ENCODE data around the gene TKTL1.

DNA sequence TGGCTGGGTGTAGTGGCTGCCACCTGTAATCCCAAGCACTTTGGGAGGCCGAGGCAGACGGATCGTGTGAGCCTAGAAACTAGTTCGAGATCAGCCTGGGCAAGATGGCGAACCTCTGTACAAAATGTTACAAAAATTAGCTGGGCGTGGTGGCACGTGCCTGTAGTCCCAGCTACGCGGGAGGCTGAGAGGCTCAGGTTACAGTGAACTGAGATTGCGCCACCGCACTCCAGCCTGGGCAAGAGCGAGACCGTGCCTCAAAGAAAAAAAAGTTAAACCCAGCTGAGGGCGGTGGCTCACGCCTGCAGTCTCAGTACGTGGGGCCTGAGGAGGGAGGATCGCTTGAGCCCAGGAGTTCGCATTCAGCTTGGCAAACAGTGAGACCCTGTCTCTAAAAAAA, 1.1 kb downstream of the TKTL1 start:
- TF ChIP-seq, protein P1, sequence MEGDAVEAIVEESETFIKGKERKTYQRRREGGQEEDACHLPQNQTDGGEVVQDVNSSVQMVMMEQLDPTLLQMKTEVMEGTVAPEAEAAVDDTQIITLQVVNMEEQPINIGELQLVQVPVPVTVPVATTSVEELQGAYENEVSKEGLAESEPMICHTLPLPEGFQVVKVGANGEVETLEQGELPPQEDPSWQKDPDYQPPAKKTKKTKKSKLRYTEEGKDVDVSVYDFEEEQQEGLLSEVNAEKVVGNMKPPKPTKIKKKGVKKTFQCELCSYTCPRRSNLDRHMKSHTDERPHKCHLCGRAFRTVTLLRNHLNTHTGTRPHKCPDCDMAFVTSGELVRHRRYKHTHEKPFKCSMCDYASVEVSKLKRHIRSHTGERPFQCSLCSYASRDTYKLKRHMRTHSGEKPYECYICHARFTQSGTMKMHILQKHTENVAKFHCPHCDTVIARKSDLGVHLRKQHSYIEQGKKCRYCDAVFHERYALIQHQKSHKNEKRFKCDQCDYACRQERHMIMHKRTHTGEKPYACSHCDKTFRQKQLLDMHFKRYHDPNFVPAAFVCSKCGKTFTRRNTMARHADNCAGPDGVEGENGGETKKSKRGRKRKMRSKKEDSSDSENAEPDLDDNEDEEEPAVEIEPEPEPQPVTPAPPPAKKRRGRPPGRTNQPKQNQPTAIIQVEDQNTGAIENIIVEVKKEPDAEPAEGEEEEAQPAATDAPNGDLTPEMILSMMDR (conservative IDR thresholded peaks at IDR 0.05), result no peak
- TF ChIP-seq ZFX (IDR thresholded peaks at IDR 0.05), result no peak
